GM18907 (cell line): ENCODE measurements around the gene U2SURP.
"Not testable (repeated sequence)": the region's sequence is repeated elsewhere in the genome, so short reads cannot be mapped to it uniquely, and the experiment has no call there.

ENCODE experiments used
- ATAC-seq: cut with Tn5 transposase; IDR thresholded peaks from one replicate; pipeline ENCODE4 v1.9.1; 2021; ENCODE audit warnings: mild to moderate bottlenecking, moderate library complexity; ENCODE audit not compliant: unreplicated experiment

Gene U2SURP

DNA sequence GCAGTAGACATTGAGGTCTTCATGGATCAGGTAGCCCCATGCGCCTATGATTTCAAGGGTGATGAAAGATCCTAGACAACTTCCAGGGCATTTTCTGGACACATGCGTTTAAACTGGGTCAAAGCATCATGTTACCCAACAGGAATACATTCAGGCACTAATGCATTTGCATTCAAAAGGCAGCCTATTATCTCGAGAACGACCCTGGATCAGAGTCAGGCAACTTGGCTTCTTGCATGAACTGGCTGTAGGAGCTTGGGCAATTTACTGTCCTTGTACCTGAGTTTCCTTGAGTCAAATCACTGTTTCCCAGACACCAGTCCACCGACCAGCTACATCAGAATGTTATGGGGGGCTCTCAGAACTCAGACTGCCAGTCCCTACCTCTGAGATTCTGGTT, 66.7 kb downstream of the U2SURP start:
- no peak for ATAC-seq

DNA sequence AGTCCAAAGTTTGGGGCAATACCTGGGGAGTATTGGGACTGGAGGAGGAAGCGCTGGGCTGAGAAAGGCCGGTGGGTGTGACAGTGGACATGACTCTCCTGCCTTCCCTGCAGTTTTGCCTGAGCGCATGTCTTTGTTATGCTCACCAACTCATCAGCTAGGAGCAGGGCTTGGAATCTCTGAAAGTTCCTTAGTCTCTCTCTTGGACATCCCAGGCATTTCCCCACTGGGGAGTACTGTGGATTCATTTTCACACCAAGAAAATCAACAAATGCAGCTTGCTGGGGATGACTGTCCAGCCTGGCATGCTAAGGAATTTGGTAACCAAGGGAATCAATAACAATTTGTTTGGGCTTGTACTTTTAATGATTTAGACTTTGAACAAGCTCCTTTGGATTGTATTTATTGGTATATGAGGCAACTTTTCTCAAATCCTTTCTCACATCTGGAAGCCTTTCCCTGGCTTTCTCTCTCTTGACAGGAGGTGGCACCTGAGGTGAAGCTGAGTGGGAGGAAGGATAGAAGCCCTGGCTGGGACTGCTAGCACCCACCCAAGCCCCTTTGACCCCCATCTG, 69.7 kb downstream of the U2SURP start:
- ATAC-seq, result no peak

DNA sequence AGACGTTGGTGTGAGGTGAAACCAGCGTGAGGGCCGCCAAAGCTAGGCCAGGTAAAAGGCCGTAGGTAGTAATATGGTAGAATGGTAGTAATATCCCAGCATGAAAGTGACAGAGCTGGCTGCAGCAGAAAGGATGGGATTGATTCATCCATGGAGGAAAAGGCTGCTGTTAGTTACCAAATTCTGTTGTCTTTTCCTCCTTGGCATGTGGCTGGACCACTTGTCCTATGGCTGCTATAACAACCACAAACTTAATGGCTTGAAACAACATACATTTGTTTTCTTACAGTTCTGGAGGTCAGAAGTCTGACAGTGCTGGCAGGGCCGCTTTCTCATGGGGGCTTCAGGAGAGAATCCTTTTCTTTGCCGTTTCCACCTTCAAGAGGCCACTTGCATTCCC, 70.4 kb downstream of the U2SURP start:
- ATAC-seq, result no peak

DNA sequence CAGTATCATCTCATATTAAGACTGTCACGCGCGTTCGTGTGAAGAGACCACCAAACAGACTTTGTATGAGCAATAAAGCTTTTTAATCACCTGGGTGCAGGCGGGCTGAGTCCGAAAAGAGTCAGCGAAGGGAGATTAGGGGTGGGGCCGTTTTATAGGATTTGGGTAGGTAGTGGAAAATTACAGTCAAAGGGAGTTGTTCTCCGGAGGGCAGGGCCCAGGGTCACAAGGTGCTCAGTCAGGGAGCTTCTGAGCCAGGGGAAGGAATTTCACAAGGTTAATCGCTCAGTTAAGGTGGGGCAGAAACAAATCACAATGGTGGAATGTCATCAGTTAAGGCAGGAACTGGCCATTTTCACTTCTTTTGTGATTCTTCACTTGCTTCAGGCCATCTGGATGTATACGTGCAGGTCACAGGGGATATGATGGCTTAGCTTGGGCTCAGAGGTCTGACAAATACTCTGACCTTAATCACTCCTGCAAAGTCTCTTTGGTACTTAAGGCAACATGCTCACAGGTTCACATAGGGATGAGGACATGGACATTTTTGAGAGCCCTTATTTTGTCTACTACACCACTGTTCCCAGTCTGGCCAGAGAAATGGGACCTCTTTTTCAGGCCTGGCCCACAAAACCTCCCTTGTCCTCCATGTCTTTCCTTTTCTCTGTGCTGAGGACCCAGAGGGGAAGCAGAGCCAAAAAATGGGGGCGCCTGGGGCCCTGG, 71.1 kb downstream of the U2SURP start:
- not testable (repeated sequence) for ATAC-seq

DNA sequence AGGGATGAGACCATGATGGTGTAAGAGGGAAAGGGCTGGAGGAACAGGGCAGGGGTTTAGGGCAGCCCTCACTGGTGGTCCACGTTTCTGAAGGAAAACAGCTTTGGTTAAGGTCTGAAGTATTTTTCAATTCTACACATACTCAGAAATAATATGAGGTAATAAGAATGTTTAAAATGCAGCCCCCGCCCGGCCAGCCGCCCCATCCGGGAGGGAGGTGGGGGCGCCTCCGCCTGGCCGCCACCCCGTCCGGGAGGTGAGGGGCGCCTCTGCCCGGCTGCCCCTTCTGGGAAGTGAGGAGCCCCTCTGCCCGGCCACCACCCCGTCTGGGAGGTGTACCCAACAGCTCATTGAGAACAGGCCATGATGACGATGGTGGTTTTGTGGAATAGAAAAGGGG, 72.2 kb downstream of the U2SURP start:
- ATAC-seq, result not testable (repeated sequence)

DNA sequence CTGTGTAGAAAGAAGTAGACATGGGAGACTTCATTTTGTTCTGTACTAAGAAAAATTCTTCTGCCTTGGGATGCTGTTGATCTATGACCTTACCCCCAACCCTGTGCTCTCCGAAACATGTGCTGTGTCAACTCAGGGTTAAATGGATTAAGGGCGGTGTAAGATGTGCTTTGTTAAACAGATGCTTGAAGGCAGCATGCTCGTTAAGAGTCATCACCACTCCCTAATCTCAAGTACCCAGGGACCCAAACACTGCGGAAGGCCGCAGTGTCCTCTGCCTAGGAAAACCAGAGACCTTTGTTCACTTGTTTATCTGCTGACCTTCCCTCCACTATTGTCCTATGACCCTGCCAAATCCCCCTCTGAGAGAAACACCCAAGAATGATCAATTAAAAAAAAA, 72.6 kb downstream of the U2SURP start:
- not testable (repeated sequence) for ATAC-seq

DNA sequence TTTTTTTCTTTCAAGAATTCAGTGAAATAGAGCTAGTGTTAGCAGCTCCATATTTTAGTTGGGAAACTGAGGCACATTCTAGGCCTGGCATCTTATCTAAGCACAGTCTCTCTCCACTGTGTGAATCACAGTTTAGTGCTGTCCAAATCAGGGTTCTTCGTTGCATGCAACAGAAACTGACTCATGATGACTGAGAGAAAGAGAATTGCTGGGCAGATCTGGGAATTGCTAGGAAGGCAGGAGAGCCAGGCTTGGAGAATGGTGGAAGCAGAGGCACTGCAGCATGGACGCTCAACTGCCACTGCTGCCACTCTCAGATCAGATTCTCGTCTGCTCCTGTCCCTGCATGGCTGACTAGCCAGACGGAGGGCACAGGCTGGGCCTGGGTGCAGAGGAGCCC, 77.5 kb downstream of the U2SURP start:
- ATAC-seq, result no peak

DNA sequence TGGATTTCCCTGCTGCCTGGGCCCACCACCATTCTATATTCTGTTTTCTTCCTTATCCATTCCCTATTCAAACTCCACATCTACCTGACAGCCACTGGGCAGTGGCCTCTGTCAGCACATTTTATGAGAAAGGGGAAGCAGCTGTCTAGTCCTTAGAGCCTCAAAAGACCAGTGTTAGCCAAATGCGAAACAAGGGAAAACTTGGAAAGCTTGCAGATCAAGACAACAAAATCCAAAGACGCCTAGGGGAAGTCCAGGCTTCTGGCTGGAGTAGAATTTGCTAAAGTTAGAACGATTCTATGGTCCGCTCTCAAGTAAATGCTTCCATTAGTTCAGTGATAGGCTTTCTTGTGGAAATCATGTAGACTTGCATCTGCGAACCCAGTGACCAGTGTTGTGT, 78.8 kb downstream of the U2SURP start:
- no peak for ATAC-seq

DNA sequence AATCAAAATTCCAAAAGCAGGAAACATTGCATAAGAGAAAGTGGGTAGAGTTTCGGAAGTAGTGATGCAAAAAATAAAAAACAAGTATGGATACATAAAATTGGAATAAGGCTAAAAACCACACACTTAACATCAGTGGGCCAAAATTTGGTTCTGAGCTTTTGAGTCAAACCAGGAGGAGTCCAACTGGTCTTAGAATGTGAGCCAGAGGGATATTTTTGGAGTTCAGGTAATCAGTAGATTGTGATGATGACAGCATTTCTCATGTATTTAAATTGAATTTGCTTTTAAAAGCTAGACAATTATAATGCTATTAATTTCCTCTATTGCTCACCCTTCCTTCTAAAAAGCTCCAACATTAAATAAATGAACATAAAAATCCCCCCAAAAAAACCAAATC, 80.0 kb downstream of the U2SURP start:
- ATAC-seq, result no peak

DNA sequence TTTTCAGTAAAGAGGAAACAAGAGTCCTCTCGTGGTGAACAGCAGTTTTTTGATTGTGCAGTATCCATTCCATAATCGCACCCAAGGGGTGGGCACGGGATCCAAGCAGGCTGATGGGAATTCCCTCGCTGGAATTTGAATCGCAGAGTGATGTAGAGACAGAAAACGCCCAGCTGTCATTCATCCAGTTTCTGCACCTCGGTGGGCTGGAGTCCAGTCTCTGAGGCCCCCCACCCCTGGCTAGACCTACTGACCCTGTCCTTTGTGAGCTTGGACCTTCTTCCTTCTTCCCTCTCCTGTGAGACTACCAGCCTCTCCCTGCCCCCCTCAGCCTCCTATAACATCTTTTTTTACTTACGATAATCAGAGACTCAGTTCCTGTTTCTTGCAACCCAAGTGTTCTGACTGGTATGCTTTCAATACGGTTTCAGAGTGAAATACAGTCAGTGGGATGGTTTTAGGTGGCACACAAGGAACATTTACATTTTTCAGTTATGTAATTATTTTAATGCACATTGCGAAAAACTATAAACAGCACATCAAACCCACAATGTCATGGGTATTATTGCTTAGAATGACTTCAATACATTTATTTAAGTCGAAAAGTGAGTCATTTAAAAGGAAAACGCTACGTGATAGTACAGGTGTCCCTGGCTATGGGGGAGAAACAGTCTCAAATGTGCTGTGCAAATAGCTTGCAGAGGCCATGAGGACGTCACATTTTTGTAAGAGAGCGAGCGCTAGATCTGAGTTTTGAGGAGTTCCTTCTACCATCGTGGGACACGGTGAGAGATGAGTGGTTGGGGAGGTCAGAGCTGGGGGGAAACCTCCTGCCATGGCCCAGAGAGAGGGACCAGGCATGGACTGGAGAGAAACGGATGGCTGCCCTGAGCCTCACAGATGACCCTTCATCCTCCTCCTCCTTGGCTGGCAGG, 80.7 kb downstream of the U2SURP start:
- peak; percentile 86 for ATAC-seq

DNA sequence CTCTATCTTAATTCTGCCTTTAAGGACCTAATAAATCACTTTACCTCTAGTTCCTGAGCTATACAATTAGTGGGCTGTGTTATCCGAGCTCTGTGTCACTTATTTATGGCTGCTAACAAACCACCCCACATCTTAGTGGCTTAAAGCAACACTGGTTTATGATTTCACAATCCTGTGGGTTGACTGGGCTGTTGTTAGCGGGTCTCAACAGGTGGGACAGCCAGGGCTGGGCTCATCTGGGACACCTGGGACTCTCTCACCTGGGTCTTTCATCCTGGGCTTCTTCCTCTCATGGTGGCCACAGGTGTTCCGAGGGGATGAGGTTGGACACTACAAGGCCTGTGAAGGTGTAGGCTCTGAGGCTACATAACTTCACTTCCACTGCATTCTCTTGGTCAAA, 82.4 kb downstream of the U2SURP start:
- no peak for ATAC-seq

DNA sequence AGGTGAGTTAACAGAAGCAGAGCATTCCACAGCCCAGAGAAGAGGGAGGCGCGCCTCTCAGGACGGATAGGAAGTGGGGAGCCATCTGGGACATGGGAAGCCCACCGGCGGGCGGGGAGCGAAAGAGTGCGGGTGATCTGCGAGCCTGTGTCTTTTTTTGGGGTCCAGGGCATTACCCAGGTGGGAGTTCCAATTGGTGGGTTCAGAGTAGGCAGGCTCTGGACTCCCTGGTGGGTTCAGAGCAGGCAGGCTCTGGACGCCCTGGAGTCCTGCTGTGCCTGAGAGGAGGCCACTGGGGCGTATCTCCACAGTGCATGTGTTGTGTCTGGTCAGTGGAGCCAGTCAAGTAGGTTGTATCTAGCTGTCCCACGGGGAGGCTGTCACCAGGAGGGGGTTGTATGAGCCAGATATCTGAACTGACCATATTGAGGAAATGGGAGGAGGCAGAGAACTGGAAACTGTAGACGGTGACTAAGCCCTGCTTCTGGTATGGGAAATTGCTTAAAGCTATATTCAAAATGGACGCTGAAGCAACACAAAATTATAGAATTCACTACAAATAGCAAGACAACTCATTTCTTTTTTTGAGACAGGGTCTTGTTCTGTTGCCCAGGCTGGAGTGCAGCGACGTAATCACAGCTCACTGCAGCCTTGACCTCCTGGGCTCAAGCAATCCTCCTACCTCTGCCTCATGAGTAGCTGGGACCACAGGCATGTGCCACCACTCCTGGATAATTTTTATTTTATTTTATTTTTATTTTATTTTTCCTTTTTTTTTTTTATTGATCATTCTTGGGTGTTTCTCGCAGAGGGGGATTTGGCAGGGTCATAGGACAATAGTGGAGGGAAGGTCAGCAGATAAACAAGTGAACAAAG, 83.7 kb downstream of the U2SURP start:
- ATAC-seq, result peak; percentile 69

DNA sequence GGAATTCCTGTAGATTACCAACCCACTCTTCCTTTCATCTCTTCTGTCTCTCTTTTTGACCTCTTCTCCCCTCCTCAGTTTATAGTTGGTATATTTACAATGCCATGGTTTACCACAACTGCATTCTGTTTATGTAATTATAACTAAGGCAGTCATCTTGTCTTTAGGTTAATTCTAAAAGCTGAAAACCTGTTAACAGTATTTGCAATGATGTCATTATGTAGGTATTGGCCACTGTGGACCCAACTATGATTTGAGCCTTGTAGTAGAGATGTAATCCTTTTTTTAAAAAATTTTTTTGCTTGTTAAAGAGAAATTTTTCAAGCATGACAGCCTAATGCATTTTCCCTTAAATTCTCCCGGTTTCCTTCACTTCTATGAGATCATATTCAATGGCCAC, 87.5 kb downstream of the U2SURP start:
- no peak for ATAC-seq

DNA sequence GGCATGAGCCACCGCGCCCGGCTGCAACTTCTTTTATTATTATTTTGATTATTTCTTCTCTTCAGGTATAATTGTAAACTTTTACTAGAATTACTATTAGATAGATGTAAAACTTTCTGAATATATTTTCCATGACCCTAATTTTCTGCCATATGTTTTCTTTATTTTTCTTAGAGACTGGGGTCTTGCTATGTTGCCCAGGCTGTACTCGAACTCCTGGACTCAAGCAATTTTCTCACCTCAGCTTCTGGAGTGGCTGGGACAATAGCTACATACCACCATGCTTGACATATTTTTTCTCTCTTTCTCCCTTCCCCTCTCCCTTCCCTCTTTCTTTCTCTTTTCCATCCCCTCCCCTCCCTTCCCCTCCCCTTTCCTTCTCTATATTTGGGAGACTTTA, 88.6 kb downstream of the U2SURP start:
- ATAC-seq, result no peak

DNA sequence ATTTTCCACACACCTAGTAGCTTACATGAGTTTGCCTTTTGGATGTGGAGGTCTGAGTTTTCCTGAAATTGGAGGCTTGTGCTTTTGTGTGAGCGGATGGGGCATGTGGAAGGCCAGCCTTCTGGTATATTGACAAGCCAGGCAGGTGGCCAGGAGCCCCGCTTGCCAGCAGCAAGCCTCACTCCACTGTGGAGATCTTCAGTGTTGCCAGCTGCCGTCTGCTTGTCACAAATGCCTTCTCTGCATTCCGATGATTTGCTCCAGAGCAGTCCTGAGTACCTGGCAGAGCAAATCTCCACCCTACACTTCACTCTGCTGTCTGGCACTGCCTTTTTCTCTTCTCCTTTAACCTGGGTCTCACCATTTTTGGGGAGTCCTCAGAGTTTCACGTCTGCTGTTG, 89.1 kb downstream of the U2SURP start:
- no peak for ATAC-seq

DNA sequence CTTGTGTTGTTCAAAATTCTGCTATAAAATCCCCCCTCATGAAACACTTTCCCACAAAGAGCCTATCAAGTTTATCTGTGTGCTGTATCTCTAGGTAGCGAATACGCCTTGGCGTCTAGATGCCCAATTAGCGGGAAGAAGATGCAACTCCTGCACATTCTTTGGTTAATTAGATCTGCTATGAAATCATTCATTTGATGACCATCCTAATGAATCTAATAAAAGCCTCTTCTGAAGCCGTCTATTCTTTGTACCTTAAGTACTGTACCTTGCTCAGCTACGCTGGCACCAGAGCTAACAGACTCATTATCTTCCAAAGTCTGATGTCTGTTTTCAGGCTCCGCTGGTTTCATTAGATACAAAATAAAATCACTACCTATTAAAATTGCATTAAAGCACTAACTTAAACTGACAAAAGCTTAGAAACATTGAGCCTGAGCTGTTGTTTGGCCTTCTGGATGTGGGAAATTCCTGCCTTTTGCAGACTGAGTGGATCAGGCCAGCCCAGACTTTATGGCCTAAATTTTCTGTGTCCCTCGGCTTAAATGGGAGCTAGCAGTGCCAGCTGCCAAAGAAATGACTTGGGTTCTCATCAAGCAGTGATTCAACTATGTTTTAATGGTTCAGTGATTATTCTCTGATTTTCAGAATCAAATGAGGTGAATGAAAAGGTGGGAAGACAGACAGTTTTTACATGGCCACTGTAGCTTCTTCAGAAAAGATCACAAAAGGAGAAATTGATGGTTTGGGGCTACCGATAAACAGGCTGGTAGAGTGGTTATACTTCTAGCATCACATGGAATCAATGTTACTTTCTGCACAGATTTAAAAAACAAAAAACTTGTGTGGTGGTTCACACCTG, 89.8 kb downstream of the U2SURP start:
- no peak for ATAC-seq

DNA sequence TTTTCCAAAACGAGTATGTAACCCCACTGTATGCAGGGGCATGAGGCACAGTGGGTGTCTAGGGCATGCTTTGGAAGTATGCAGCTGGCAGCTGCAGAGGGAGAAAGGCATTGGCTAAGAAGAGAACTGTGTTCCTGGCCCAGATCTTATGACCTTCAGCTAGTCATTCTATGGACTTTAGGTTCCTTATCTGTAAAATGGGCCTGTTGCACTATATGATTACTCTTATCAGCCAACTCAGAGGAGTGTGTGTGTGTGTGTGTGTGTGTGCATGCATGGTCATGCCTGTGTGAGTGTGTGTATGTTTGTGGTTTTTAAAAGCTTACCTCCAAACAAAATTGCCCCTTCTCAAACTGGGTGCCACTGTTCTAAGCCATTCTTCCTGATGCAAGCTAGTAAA, 90.8 kb downstream of the U2SURP start:
- ATAC-seq, result no peak

DNA sequence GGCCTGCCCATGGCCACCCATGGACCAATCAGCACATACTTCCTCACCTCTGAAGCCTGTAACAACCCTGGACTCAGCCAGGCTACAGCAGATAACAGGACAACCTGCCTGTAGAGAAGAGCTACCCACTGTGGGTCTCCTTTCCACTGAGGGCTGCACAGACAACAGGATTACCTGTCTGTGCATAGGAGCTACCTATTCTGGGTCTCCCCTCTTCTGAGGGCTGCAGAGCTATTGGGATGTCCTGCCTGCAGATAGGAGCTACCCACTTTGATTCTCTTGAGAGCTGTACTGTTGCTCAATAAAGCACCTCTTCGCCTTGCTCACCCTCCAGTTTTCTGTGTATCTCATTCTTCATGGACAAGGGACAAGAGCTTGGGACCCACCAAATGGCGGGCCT, 94.4 kb downstream of the U2SURP start:
- ATAC-seq, result no peak

DNA sequence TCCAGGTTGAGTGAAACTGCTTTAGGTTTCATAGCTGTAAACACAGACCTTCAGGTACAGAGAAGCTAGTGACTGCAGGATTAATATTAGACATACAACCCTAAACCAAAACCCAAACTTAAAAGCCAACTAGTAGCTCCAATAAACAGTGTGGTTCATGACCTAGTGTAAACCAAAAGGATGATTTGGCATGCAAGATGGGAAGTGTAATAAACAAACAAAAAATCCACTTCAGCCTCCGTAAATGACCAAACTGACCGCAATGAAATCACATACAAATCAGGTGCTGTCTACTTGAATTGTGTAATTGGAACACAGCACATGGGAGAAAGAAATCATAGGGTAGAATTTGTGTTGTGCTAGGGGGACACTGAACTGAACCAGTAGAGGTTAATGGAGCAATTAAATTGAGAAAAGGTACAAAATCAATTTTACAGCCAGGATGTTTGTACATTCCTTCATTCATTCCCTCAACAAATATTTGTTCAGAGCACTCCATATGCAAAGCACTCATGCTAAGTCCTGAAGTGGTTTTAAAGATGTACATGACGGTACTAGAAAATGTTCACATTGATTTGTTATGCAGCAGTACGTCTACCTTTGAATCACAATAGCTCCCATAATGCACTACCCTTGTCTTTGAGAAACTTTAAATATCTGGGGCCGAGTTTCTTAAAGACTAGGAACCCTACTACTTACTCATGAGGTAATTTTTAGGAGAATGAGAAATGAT, 96.8 kb downstream of the U2SURP start:
- no peak for ATAC-seq
